ENCODE measurements around the gene NAT9.

The NAT9 gene

DNA sequence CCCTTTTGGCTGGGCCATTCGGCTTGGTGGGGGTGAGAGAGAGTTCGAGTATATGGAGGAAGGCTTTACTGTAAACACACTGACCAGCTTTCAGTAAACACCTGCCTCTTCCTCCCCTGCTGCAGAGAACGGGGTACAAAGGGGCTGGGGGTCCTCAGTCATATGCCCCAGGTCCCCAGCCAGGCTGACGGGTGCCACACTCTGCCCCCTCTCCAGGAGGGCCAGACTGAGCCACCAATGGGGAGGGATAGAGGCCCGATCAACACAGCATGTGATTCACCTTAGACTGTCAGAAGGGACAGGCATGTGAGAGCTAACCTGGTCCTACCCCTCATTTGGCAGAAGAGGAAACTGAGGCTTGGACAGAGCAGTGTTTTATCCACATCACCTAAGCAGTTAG lies 14.7 kb downstream of the NAT9 start:
- no peak for DNase-seq (ENCODE audit: low spot score)

DNA sequence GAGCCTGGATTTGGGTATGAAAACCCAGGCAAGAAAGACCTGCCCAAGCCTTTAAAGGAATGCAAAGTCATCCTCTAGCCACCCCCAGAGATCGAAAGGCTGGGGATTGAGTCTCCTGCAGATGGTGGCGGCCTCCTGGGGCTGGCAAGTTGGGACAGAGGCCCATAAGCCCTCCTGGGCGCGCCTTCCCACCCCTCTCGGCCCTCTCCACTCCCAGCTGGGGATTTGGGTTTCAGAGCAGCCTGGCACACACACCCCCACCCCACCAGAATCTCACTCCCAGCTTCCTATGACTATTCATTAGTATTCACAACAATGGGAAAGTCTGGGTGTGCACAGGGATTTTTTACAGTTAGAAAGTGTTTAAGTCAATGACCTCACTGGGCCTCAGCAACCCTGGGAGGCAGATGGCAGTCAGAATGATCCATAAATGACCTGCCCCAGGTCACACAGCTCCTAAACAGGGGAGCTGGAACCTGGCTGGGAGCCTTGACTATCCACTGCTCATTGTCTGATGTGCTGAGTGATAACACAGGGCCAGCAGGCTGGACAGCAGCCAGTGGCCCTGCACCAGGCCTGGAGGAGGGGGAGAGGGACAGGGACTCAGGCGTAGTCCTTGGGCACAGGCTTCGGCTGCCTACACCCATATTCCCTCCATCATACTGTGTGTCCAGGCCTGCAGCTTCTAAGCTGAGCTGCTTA lies 15.6 kb downstream of the NAT9 start:
- no peak for DNase-seq (ENCODE audit: low spot score)

DNA sequence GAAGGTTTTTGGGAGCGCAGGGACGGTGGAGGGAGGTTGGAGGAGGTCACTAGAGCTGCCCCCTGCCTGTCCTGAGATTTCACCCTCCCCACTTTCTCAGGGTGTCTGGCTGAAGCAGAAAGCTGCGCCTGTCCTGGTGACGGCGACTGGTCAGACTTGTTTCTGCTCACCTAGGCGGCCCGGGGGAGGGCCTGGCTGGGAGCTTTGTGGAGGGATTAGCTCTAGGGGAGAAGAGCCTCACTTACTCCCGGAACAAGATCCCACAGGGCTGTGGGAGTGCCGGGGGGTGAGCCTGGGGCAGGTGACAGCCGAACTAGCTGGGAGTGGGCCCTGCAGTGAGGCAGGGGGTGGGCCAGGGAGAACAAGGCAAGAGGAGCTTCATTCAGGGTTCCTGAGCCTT lies 16.2 kb downstream of the NAT9 start:
- no peak for DNase-seq (ENCODE audit: low spot score)

DNA sequence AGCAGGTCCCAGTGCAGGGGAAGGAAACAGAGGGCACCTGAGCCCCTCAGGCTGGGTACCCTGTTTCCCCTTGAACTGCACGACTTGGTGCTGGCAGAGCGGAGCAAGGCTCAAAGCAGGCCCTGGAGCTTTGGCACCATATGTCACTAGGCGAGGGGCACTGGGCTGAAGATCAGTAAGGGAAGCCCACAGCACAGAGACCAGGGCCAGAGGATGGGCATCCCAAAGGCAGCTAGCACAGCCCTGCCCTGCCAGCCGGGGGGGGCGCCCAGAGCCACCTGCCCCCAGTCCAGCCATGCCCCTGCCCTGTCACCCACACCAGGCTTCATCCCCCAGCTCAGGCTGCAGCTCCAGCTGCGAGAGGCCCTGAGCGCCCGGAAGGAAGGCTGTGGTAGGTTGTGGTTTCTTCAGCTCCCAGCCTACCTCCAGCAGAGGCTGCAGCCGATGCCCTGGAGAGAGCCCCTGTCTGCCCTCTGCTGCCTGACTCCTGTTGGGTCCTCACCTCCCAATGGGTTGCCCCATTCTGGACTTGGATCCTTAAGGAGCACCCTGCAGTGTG lies 16.8 kb downstream of the NAT9 start:
- DNase-seq (ENCODE audit: low spot score): peak; percentile 58

DNA sequence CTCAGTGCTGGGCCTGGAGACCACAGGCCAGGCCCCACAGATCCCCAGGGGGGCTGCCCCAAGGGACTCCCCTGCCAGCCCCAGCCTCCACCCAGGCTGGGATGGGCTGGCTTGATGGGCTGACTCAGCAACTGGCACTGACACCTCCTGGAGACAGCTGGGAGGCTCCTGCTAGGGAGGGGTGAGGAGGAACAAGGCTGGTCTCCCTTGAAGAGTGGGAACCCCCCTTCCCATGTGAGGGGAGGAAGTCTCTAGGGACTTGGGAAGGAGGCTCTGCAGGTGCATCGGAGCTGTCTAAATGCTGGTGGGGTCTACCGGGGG lies 17.3 kb downstream of the NAT9 start:
- DNase-seq (ENCODE audit: low spot score): no peak

DNA sequence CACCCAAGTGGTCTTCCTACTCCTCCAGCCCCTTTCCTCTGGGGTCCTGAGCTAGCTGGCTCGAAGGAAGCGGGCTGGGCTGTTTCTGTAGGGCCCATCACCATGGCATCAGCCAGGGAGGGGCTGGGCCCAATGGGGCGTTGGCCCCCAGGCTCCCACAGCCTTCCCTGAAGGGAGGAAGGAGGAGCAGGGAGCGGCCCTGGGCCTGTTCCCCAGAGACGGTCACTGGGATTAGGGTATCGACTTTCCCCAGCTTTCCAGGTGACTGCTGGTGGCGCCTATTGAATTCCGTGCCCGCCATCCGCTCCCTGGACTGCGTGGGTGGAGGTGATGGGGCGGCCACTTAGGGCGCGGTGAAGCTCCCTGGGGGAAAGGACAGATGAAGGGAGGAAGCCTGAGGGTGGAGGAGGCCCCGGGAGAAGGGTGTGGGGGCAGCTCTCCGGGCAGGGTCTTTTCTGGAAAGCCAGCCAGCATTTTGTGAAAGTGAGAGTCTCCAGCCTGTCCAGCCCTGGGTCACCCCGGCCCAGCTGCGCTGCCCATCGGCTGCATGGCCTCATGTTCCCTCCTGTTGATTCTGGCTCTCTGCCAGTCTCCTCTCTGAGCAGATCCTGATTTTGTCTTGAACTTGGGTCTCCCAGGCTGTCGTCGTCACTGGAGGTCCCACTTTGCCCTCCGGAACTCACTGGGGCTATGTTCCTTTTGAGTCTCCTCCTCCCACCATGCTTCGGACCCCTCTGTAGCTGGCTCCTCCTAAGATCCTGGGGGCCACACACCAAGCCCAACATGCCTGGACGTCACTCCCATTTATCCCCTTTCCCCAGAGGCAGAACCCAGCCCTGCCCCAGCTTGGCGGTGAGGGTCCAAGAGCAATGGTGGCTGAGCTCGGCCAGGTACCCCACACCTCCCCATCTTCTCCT lies 18.0 kb downstream of the NAT9 start:
- DNase-seq (ENCODE audit: low spot score): no peak

DNA sequence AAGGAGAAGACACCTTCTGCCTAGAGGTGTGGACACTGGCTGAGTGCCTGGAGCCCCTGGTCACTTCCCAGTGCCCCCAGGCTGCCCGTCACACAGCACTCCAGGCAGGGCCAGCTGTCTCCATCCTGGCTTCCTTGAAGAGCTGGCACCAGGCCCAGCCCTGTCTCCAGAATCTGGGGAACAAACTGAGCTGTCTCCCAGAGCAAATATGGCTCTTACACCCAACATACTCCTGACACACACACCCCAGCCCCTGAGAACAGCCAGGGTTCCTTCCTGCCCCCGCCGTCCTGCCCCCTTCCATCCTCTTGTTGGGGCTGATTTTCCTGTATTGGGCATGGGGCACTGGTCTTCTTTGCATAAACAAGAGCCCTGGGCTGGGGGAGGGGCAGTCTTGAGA lies 18.6 kb downstream of the NAT9 start:
- DNase-seq (ENCODE audit: low spot score): no peak

DNA sequence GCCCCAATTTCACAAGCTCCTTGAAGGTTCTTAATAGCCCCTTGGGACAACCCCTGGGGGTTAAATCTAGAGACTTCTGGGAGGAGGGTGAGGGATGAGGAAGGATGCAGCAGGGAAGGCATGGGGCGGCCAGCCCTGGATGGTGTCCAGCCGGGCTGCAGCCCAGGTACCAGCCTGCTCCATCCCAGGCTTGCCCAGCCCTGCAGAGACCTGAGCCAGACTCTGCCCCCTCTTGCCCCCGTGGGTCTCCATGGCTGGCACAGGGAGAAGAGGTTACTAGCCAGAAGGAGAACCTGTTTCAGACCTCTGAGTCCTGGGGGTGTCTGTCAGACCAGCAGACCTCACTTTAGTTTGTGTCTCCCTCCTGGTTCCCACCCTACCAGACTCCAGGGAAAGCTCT lies 19.3 kb downstream of the NAT9 start:
- no peak for DNase-seq (ENCODE audit: low spot score)

DNA sequence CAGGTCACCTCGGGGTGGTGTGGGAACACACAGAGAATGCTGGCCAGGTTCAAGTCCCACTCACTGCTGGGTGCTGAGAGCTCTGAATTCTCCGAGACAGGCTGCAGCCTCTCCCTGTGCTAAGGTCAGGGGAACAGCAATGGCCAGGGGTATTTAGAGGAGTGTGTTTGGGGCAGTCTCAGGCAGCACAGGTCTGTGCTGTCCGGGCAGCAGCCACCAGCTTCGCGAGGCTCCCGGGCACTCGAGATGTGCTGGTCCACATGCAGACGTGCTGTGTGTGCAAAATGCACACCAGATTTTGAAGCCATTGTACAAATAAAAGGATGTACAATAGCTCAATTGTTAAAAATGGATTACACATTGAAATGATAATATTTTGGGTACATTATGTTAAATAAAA lies 20.6 kb downstream of the NAT9 start:
- DNase-seq (ENCODE audit: low spot score): no peak

DNA sequence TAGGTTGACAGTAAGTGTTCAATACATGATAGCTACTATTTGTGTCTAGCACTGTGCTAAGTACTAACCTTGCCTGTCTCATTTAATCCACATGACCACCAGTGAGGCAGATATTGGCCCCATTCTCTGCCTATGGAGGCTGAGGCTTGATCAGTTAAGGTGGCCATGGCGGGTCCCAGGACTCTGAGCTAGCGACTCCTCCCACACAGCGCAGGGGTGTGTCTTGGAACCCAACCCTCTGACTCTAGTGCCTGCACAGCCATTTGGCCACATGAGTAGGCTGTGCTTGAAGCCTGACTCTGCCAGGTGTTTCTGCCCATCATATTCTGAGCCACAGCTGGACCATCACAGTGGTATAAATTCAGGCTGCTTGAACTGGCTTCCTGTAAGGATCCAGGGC lies 21.3 kb downstream of the NAT9 start:
- no peak for DNase-seq (ENCODE audit: low spot score)

DNA sequence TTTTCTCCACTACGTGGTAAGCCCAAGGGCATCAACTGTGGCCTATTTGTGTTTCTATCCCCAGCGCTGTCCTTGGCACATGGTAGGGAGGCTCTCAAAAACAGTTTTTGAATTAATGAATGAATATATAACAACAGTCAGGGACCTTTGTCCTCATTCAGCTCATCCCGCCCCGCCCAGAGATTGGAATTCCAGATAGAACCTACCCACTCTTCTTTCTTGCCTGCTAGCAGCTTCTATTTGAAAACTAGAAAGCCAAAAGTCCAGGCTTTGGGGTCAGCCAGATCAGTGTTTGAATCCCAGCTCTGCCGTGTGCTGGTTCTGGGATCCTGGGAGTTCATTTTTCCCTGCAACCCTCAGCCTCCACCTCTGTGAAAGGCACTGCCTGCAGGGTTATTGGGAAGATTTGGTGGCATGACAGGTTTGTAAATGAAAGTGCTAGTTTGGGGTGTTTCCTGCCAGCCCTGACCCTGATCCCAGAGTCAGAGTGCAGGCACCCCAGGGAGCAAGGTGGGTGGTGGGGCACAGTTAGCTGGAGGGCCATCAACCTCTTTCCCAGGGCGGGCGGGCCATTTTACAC lies 23.2 kb downstream of the NAT9 start:
- DNase-seq (ENCODE audit: low spot score): no peak

DNA sequence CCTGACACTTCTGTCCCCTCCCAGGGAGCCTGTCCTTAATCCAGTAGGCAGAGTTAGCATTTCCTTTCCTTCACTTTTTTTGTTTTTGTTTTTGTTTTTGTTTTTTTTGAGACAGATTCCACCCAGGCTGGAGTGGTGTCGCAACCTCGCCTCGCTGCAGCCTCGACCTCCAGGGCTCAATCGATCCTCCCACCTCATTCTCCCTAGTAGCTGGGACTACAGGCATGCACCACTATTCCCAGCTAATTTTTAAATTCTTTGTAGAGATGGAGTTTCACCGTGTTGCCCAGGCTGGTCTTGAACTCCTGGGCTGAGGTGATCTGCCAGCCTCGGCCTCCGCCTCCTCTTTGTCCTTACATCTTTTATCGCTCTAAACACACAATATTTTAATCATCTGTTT lies 23.7 kb downstream of the NAT9 start:
- no peak for DNase-seq (ENCODE audit: low spot score)

DNA sequence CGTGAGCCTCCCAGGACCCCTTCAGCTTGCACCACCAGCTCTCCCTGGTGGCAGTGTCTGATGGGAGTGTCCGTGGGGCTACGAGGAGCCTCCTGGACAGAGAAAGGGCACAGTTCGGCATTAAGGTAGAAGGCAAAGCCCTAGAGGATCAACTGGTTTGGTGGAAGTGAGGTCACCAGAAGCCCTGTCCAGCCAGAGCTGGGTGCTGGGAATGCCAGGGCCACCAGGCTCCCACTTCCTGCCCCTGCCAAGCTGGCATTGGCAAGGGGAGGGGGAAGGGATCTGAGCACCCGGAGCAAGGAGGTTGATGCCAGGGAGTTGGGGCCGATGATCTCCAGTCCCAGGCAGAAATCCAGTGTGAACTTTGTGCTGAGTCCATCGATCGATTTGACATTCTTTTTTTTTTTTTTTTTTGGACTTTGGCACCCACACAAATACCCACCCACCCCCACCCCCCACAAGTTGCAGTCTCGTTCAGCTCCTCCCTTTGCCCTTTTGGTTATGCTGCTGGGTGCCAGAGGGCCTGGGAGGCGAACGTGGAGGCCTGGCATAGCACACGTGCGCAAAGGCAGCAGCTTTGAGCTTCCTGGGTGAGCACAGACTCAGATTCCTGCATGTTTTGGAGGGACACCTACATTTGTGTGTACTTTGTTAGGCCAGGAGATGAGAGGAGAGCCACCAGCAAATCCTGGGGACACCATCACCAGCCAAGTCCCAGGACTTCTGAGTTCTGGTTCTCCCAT lies 25.6 kb downstream of the NAT9 start:
- DNase-seq (ENCODE audit: low spot score): no peak

DNA sequence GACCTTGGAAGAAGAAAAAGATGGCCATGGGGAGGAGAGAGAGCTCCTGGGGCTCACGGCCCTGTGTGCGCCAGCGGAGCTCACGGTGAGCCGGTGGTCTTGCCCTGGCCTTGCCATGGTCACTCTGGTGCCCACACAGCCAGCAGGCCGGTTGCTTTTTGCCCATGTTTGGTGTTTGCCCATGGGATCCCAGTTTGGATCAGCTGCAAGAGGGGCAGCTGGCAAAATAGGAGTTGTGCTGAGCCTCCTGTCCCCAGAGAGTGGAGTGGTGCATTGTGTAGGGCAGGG lies 26.2 kb downstream of the NAT9 start:
- DNase-seq (ENCODE audit: low spot score): no peak

DNA sequence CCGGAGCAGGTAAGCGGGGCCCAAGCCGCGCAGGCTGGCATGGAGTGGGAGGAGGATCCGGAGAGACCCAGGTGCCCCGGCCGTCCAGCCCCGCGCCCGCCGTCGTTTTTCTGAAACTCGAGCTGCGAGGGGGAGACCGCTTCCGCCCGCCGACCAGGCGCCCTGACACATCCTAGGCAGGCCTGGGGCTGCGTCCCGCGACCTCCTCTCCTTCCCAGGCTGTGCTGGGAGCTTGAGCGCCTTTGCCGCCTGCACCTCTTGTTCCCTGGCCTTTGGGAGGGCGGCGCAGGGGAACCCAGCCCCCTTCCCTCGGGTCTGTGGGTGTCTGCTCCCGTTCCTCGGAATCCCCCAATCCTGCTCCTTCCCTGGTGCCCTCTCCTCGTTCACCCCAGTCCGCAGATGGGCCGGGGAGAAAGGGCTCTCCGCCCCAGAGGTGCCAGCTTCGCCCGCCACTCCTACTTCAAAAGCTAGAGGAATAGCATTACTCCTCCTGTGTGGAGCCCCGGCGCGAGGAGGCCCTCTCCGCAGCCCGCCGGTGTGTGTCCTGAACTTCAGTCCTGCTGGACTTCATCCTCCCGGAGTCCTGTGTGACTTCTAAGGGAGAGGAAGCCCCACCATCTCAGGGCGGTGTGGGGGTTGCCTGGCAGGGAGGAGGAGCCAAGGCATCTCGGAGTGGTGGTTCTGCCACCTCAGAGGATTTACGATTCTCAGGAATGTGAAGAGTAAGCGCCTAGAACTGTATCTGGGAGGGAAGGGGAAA lies 26.7 kb downstream of the NAT9 start:
- DNase-seq (ENCODE audit: low spot score): peak; percentile 35

DNA sequence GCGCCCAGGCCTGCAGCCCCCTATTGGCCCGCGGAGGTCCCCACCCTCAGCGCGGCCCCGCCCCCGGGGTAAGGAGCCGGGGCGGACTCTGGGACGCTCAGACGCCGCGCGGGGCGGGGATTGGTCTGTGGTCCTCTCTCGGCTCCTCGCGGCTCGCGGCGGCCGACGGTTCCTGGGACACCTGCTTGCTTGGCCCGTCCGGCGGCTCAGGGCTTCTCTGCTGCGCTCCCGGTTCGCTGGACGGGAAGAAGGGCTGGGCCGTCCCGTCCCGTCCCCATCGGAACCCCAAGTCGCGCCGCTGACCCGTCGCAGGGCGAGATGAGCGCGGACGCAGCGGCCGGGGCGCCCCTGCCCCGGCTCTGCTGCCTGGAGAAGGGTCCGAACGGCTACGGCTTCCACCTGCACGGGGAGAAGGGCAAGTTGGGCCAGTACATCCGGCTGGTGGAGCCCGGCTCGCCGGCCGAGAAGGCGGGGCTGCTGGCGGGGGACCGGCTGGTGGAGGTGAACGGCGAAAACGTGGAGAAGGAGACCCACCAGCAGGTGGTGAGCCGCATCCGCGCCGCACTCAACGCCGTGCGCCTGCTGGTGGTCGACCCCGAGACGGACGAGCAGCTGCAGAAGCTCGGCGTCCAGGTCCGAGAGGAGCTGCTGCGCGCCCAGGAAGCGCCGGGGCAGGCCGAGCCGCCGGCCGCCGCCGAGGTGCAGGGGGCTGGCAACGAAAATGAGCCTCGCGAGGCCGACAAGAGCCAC lies 27.4 kb downstream of the NAT9 start, which contains the start of gene NHERF1:
Gene NHERF1, plus strand, starts transcription at position 100 of the 750 bp plus-strand sequence. Its CDS starts 219 bp downstream, at position 319.
- peak; percentile 35 for DNase-seq (ENCODE audit: low spot score)

DNA sequence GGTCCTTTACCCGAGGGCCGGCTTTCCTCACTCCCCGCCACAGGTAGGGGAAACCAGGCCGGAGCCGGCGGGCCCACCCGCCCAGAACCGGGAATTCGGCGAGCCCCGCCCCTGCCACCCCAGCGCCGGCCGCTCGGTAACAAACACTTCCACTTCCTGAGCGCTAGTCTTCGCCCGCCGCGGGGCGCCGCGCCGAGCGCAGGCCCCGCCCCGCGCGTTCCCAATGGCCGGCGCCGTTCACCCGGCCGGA lies 27.9 kb downstream of the NAT9 start:
- DNase-seq (ENCODE audit: low spot score): peak; percentile 94

DNA sequence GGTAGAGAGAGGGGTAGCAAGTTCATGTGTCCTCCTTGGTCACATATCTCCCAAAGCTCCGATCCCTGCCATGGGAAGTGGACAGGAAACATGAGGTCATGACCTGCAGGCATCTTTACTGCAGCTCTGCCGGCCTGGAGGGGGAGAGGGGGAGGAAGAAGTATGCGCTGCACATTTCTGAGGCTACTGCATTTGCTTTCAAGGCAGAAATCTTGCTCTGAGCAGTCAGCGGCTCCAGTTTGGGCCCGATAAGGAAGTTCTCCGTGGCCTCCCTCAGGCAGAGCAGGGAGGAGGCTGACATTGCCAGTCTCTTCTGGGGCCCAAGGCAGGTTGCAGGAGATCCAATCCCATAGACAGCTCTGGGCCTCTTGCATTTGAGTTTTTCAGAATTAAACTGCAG lies 29.2 kb downstream of the NAT9 start:
- no peak for DNase-seq (ENCODE audit: low spot score)

DNA sequence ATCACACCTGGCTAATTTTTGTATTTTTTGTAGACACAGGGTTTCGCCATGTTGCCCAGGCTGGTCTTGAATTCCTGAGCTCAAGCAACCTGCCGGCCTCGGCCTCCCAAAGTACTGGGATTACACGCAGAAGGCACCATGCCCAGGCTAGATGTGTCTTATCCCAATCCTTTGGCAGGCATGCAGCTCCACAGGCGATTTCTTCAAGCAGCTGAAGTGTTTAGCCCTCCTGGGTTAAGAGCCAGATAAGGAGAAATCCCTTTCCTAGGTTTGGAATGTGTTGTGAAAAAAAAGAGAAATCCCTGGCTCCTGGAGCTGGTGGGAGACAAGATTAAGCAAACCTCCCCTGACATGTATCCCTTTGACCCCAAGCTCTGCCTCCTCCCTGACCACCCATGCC lies 29.8 kb downstream of the NAT9 start:
- no peak for DNase-seq (ENCODE audit: low spot score)

DNA sequence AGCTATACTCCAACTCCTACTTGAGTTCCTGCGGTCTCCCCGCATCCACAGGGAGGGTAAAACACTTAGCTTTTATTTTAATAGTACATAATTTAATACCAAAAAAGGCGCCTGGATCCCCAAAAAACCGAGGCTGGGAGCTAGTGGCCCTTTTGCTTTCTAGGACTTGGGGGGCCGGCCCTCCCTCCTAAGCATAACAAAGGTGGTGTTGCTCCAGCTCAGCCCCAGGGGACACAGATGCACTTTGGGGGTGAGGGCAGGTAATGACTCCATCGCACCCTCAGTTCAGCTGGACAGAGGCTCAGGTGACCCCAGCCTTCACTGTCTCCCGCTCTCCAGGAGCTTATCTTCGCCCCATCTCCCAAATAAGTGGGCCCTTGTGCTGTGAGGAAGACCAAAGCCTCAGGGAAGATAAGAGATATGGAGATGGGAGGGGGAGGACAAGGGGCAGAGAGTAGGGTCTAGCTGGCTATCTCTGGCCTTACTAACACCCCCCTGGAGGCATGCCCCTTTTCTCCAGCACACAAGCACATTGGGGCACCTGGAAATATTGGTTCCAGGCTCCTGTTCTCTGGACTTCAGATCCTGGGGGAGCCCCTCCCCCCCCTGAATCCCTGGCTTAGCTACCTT lies 30.5 kb downstream of the NAT9 start:
- no peak for DNase-seq (ENCODE audit: low spot score)

Data from CD4-positive, alpha-beta T cell treated with Interleukin-2 at 100 ng/mL for 4 hours (primary cell).